GM21381 (cell line): Measurements from ENCODE around the gene MT1H.

Source experiments
- ATAC-seq: cut with Tn5 transposase; IDR thresholded peaks from one replicate; pipeline ENCODE4 v1.9.1; 2021; ENCODE audit warnings: mild to moderate bottlenecking, moderate library complexity; ENCODE audit not compliant: unreplicated experiment

The MT1H gene

GRCh38 chr16:56636616-56637413 is 32.8 kb upstream of the MT1H start:
- ATAC-seq: no peak

DNA sequence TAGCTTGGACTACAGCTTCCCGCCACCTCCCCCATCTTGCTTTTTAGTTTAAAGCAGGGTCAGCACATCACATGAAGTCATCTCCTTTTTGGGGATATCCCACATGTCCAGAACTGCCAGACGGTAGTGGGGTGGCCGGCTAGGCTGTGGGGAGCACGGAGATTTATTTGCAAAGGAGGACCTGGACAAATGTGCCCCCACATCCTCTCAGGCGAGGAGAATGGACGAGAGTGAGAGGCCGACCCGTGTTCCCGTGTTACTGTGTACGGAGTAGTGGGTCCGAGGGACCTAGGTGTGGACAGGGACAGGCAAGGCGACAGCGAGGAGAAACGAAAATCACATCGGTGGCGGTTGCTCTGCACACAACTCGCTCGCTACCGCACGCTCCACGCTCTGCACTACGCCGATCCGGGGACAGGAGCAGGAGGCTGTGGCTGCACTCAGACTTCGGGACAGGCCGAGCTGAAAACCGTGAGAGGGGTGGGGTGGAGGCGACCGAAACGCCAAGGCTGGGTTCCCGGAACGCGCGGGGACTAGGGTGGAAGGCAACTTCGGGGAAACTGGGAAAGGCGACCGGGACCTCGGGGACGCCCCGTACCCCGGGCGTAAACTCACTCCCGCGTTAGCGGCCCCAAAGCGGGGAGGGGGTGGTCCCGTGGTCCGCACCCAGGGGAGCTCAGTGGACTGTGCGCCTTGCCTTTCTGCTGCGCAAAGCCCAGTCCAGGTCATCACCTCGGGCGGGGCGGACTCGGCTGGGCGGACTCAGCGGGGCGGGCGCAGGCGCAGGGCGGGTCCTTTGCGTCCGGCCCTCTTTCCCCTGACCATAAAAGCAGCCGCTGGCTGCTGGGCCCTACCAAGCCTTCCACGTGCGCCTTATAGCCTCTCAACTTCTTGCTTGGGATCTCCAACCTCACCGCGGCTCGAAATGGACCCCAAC is 31.5 kb upstream of the MT1H start, which contains the start of gene MT1A:
TSS of gene MT1A (plus strand) at position 853 of the 937 bp plus-strand sequence. CDS start at position 926, 73 bp downstream.
- ATAC-seq: no peak

GRCh38 chr16:56639045-56639444 is 30.6 kb upstream of the MT1H start:
- no peak for ATAC-seq

DNA sequence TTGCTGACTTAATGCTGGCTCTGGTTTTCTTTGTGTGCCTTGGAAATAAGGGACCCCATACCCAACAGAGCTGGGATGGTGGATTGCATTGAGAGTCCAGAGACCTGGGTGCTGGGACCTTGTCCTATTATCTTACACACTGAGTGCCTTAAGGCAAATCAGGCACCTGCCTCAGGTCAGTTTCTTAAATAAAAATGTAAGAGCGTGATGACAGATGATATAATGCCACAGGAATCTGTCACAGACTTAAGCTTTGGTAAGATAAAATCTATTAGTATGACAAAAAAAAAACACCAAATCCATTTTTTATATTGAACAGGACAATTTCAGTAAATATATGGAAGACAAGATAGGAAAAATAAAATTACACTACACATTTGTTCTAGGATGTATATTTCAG is 29.5 kb upstream of the MT1H start:
- ATAC-seq: no peak

DNA sequence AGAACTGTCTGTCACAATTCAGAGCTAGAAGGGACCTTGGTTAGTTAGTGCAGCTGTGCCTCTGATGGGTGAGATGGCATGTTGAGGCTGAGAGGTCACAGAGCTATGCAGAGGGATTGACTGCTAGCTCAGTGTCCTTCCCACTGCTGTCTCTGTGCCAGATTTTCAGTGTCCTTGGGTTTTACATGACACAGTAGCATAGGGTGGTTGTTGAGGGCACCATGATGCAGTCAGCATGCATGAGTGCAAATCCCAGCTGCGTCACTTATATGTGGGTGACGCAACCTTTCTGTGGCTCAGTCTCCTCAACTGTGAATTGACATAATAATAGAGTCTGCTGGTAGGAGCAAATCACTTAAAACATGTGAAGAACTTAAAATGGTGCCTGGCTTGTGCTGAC is 28.4 kb upstream of the MT1H start:
- no peak for ATAC-seq

DNA sequence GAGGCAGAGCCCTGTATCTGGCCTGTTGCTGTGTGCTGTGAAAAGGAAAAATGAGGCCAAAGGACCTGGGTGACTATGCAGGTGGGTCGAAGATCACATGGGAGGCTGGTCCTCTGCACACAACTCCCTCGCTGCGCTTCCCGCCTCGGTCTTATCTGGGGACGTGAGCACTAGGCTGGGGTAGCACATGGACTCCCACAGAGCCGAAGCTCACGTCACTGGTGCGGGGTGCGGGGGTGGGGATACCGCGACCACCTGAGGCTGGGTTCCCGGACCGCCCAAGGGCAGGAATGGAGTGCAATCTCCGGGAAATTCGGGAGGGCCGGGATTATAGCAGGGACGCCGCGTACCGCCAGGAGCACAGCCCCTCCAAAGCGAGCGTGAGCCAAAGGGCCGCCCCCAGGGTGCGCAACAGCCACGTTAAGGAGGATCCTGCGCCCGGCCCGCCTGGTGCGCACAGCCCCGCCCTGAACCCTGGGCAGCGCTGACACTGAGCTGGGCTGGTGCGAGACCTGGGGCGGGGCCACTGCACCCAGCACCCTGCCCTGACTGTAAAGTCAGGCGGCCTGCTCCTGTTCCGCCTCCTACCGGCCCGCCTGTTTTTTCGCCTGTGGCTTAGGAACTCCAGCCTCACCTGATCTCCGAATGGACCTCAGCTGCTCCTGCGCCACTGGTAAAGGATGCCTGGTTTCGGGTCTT is 26.4 kb upstream of the MT1H start:
- peak; percentile 77 for ATAC-seq

DNA sequence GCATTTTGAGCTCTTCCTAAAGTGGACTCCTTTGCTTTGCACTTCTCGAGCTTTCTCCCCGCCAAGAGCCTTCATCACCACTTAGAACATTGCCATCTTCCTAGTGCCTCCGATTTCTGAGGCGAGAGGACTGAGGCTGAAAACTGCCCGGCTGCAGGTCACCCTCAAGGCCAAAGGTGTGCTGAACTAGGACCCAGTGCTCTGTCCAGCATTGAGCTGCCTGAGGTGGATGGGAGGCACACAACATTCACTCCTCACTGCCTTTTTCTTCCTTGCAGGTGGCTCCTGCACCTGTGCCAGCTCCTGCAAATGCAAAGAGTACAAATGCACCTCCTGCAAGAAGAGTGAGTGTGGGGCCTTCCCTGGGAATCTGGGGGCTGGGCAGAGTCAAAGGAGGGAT is 25.8 kb upstream of the MT1H start:
- no peak for ATAC-seq

GRCh38 chr16:56645311-56645710 is 24.3 kb upstream of the MT1H start:
- ATAC-seq: no peak

GRCh38 chr16:56645838-56646237 is 23.8 kb upstream of the MT1H start:
- no peak for ATAC-seq

DNA sequence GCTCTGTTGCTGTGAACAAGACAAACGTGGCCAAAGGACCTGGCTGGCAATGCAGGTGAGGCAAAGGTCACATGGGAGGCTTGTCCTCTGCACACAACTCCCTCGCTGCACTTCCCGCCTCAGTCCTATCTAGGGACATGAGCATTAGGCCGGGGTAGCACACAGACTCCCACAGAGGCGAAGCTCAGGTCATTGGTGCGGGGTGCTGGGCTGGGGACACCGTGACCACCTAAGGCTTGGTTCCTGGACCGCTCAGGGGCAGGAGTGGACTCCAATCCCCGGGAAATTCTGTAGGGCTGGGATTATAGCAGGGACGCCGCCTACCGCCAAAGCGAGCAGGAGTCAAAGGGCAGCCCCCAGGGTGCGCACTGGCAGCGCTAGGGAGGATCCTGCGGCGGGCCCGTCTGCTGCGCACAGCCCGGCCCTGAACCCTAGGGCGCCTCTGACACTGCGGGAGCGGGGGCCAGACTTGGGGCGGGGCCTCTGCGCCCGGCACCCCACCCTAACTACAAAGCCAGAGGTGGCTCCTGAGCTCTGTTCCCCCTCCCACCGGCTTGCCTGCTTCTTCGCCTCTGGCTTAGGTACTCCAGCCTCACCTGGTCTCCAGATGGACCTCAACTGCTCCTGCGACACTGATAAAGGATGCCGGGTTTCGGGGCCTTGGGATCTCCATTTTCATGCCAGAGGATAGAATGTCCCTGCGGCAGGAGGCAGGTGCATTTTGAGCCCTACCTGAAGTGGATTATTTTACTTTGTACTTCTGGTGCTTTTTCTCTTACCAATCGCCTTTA is 21.8 kb upstream of the MT1H start:
- ATAC-seq: no peak

DNA sequence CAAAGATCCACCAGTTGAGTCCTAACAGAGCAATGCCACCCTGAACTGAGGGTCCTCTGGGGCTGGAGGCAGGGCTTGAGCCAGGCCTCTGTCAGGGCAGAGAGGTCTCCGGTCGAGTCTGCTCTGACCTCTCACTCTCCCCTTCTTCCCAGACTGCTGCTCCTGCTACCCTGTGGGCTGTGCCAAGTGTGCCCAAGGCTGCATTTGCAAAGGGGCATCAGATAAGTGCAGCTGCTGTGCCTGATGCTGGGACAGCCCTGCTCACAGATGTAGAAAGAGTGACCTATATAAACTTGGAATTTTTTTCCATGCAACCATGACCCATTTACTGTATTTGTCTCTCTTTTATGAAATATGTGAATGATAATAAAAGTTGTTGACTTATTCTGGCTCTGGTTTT is 20.3 kb upstream of the MT1H start:
- ATAC-seq: no peak

- no peak for ATAC-seq
Observed at GRCh38 chr16:56649820-56650219, 19.8 kb upstream of the MT1H start.

GRCh38 chr16:56651586-56651985 is 18.0 kb upstream of the MT1H start, which contains the start of gene MT1B:
MT1B (plus strand) TSS chr16:56651886; CDS start chr16:56651954, 68 bp downstream.
- ATAC-seq: no peak

GRCh38 chr16:56652600-56652999 is 17.0 kb upstream of the MT1H start:
- no peak for ATAC-seq

DNA sequence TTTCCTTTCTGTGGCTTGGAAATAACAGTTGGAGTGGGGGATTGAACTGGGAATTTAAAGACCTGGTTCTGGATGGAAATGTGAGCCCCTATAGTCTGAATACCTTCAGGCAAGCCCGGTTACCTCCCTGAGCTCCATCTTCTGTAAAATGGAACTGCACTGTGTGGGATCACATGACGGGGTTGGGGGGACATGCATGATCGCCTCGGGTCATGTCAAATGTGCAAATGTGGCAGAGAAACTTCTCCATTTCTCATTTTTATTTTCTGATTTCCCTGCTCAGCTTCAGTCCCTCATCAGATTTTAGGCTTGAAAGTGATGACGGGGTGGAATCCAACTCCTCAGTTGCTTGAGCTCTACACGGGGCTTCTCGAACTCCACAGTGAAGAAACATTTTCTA is 16.4 kb upstream of the MT1H start:
- no peak for ATAC-seq

DNA sequence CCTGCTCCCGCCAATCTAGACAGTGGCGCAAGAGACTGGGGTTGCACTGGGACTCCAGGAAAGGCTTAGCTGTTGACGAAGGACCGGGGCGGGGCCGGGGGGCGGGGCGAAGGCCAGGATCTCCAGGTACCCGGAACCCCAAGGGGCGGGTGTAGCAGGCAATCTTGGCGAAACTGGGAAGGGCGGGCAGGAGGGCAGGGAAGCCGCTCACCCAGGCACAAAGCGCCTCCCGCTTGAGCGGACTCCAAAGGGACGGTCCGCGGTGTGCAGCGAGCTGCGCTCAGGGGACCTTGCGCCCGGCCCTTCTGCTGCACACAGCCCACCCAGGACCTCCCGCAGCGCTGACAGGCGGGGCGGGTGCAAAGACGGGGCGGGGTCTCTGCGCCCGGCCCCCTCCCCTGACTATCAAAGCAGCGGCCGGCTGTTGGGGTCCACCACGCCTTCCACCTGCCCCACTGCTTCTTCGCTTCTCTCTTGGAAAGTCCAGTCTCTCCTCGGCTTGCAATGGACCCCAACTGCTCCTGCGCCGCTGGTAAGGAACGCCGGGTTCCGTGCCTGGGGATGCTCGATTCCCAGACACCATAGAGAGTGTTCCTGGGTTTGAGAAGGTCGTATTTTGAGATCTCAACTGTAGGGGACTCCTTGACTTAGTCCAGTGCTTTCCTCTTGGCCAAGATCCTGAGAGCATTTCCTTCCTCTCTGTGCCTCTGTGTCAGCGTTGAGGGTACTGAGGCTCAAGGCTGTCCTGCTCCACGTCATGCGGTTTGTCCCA is 11.9 kb upstream of the MT1H start, which contains the start of gene MT1F:
TSS of gene MT1F (plus strand) at position 405 of the 772 bp plus-strand sequence. CDS start at position 505, 100 bp downstream.
- ATAC-seq: no peak

GRCh38 chr16:56658327-56658875 is 11.2 kb upstream of the MT1H start:
- no peak for ATAC-seq

- ATAC-seq: no peak
Observed at GRCh38 chr16:56662357-56663354, 7.0 kb upstream of the MT1H start.
